Activated CD4-positive, alpha-beta T cell treated with anti-CD3 and anti-CD28 coated beads, Interleukin-2, Interleukin-4, amounts not matched to agents 100 ng/mL and 50 ng/mL, durations not matched to agents 16 hours and 8 hours (primary cell): ENCODE data around the gene GLI2.

Experiments used
- DNase-seq: peaks from one replicate; pipeline ENCODE4 v3.0.0-alpha.2; 2020; ENCODE audit warnings: low spot score

The GLI2 gene

DNA sequence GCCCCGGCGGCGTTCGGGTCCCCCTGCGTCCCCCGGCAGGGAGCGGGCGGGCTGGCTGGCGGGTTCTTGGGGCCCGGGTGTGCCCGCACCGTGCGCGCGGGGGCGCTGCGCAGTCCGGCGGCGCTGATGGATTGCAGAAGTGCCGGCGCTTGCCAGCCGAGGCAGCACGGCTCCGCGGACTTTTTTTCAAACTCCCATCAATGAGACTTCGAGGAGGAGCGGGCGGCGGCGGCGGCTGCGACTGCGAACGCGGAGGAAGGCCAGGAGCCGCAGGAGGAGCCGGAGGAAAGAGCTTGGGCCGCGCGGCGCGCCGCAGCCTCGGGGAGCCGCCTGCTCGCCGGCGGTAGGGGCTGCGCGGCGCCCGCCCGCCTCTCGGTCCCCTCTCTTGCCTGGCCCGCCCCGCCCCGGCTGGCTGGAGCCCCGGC is at the start of gene GLI2:
TSS of gene GLI2 (plus strand) at position 123 of the 425 bp plus-strand sequence. CDS start 61,453 bp downstream, outside the sequence.
- peak; percentile 65 for DNase-seq

DNA sequence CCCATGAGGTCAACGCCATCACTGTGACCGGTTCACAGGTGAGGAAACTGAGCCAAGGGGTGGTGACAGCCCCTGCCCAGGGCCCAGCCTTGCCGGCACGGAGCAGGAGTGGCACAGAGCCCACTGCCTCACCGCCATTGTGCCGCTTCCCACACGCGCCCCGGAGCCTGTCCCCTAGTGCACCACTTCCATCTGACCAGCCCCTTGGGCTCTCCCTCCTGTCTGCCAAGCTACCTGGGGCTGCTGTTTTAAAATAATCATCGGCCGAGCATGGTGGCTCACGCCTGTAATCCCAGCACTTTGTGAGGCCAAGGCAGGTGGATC is 49.7 kb upstream of the GLI2 start:
- DNase-seq, result no peak

DNA sequence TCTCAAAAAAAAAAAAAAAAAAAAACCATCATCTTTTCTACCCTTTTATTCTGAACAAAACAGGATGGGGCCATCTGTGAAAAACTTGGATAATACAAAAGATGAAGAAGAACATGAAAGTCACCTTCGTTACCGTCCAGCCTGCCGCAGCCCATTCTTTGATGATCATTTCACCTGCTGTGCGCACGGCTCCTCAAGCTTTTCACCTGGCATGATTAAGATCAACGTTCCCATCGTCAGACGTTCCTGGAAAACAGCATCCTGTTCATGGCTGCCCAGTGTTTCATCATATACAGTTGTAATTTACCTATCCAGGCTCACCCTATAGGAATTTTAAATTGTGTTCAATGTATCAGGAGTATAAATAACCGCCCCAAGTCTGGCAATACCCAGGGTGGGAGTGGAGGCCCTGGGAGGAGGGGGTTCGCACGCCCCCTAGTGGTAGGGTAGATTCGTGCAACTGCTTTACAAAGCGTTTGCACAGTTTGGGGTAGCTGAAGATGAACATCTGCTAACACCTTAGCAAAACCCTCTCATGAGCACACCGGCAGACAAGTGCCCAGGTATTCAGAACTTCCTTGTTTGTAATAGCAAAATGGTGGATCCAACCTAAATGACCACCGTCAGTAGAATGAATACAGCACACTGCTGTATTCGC is 49.0 kb upstream of the GLI2 start:
- DNase-seq, result peak; percentile 18

DNA sequence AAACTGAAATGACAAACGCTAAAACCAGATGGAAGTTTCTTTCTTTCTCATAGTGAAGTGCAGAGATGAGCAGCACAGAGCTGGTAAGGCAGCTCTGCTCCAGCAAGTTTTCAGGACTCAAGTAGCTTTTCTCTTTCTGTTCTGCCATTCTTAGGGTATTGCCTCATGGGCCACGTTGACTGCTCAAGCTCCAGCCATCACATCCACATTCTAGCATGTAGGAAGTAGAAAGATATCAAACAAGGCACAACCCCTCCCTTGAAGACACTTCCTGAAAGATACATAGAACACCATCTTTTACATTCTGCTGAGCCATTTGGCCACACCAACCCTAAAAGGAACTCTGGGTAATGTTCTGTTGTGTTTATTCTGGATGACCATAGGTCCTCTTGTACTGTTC is 48.5 kb upstream of the GLI2 start:
- DNase-seq, result no peak

DNA sequence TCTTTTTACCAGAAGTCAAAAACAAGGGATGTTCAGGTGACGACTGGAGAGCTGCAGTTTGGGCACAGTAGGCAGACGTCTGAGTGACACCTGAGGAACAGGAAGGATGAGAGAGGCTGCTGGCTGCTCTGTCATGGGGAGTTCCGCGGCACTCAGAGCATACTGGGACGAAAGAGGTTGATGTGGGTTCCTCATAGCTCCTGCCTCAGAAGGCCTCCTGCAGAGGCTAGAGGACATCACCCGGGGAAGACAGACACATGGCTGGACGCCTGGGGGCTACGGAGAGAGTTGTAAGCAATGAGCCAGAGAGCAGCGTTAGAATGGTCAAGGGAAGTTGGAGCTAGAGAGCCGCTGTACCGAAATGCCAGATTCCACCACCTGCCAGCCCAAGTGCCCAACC is 45.1 kb upstream of the GLI2 start:
- no peak for DNase-seq

DNA sequence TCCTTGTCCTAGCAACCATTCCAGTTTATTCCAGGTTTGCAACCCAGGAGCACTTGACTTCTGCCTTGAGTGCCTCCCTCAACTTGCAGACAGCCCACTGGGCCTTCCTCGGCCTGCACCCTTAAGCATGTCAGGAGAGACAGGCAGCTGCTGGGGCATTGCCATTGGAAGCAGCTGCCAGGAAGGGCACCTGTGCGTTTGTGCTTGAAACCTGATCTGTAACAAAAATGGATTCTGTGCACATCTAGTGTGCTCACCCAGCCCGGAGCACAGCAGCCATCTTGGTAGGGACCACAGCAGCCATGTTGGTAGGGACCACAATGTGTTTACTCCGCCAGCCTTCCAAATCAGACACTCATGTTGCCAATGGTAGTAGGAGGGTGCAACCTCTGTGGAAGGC is 44.3 kb upstream of the GLI2 start:
- no peak for DNase-seq

DNA sequence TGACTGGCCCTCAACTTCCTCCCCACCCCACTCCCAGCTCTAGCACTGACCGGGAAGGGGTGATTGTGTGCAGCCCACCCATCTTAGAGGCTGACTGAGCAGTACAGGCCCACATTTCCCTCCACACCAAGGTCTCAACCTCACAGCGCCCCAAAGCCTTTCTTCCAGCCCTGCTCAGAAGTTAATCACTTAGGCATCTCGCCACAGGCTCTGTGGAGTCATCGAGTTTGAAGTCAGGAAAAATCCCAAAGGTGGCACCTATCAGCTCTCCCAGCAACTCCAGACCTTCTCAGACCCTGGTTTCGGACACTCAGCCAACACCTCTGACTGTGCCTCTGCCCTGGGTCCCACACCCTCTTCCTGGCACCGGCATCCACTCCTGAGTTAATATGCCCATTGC is 43.0 kb upstream of the GLI2 start:
- no peak for DNase-seq

DNA sequence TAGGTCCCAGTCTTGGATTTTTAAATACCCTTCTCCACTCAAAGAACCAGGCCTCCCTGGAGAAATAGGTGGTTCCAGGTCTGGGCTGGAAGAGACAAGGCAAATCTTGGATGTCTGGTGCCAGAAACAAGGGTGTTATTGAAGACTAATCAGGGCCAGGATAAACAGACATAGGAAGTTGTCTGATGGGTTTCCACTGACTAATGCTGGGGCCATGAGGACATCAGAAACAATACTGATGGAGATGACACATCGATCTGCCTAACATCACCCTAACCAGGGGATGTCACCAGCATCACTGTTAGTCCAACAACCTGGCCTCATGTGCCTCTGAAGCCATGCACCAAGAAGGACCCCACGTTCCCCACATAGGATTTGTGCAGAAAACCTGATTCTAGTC is 42.5 kb upstream of the GLI2 start:
- no peak for DNase-seq

DNA sequence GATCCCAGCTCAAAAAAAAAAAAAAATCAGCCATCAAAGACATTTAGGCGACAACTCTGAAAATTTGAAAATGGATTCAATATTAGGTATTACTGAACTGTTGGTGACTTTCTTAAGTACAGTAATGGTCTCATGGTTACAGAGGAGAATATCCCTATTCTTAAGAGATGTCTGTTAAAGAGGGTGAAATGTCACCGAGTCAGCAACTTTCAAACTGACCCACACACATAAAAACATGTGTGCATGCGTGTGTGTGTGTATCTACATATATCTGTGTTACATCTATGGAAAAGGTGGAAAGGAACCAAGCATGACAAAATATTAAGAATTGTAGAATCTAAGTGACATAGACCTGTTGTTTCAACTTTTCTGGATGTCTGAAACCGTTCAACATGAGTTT is 41.6 kb upstream of the GLI2 start:
- DNase-seq, result no peak

DNA sequence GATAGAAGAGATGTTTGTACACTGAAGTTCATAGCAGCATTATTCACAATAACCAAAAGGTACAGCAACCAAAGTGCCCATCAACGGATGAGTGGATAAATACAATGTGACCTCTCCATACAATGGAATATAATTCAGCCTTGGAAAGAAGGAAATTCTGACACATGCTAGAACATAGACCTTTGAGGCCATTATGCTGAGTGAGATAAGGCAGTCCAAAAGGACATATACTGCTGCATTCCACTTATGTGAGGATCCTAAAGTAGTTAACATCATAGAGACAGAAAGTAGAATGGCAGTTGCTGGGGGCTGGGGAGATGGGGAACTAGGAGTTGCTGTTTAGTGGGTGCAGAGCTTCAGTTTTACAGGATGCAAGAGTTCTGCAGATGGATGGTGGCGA is 38.2 kb upstream of the GLI2 start:
- DNase-seq, result no peak

DNA sequence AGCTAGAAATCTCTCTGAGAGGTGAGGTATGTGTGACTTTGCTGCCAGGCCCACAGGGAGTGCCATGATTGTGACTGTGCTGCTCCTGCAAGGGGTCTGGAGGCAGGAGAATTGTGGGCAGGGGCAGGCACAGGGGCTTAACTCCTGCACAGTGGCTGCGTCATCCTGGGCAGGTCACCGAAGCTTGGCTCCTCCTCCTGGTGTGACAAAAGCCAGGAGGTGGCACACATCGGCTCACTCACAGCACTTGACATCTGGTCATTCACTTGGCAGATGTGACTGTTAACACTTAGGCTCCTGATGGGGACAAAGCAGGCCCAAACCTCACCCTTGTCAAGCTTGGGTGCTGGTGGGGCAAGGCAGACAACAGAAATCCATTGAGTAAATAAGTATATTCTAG is 36.4 kb upstream of the GLI2 start:
- DNase-seq, result no peak

DNA sequence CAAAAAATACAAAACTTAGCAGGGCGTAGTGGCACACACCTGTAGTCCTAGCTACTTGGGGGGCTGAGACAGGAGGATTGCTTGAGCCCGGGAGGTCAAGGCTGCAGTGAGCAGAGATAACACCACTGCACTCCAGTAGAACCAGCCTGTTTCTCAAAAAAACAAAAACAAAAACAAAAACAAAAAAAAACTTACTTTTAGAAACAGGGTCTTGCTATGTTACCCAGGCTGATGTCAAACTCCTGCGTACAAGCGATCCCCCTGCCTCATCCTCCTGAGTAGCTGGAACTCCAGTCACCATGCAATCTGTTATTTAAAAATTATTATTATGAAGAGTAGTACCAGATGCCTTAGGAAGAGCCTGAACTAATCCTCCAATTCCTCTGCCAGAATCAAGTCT is 35.0 kb upstream of the GLI2 start:
- DNase-seq, result no peak

DNA sequence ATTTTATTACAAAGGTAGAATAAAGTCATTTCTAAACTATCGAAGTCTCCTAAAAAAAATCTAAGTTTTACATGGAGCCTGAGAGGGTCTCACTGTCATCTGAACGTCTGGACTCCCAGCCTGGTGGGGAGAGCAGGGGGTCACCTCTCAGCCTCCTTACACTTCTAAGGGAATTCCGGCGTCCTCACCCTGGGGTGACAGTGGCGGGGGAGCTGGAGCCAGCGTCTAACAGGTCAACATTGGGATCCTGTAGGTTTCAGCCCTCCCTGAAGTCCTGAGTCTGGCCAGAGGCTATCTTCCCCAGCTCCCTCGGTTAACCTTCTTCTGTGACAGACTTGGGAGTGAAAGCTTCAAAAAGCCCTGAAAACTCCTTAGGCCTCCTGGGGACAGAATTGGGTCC is 34.6 kb upstream of the GLI2 start:
- no peak for DNase-seq

DNA sequence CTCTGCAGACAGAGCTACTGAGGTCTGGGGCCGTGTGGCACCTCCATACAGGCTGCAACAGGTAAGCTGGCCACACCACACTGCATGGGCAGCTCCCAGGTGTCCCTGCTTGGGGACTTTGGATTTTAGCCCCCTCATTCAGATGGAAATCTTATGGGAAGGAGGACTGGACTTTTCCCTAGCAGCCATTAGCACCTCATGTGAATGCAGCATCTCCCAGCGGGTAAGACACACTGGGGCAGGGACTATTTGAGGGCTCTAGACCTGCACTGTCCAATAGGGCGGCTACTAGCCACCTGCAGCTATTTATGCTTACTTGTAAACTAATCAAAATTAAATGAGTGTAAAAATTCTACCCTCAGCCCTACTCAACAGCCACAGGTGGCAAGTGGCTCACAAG is 34.2 kb upstream of the GLI2 start:
- DNase-seq, result no peak

DNA sequence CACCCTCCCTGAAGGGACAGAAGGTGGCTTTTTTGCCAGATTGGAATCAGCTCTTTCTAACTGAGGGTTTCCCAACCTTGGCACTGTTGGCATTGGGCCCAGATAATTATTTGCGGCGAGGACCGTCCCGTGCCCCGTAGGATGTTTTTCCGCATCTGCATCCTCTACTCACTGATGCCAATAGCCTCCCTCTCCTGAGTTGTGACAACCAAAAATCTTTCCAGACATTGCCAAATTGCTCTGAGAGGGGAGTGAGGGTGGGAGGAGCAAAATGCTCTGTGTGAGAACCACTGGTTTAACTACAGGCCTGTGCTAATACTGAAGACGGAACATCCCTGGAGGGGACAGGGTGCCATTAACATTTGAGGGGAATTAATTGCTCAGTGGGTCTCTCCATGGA is 33.6 kb upstream of the GLI2 start:
- DNase-seq, result no peak

DNA sequence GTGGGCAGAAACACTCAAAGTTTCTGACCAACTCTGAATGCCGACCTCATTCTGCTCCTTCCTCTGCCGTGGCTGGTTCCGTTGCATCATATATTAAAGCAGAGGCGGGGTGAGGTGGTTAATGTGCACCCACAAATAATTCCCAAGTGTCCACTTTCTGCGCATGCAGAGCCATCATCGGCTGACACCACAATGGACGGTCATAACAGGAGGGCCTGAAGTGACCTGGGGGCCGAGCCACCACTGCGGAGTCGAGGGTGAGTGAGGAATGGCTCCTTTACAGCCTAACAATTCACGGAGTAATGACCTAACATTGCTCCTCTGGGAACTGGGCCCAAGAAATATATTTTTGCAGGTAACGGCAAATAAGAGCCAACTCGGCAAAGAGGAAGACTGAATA is 32.9 kb upstream of the GLI2 start:
- no peak for DNase-seq

DNA sequence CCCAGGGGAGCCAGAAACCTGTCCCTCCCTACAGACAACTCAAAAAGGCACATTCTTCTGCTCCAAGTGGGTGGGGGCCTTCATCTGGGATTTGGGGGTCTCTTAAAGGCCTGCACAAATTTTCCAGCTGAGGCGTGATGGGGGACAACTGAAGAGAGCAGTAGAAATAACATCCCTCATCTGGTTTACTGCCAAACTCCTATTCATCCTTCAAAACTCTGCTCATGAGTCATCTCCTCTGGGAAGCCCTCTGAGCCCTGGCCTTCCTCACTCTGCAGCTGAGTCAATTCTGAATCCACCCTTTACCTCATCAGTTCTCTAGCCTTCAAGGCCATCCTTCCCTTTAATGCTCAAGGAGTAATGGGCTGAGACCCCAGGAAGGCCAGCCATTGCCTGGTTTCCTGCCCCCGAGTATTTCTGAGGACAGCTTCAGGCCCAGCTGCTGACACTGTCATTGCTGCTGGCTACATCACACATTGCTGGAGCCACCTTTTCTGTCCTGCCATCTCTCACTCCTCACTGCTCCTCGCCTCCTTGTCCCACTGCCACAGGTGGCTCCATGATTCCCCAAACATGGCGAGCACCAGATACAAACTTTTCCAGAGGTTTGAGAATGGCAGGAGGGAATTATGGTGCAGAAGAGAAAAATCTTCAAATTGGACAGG is 32.2 kb upstream of the GLI2 start:
- DNase-seq, result no peak

DNA sequence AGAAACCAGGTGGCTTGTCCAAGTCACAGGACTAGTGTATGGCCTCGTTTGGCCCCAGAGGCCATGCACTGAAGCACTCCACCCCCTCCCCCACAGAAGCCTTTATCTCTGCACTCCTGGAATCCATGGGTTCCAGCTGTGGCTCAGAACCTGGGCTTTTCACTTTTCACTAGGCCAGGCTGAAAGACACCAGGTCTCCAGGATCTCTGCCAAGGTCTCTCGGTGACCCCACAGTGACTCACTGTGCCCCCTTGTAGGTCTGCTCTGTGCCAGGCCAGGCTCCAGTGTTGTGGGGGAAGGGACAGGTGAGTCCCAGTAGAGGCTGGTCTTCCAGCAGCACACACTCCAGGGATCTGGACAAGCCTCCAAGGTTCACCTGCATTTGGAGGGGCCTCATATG is 31.0 kb upstream of the GLI2 start:
- no peak for DNase-seq

DNA sequence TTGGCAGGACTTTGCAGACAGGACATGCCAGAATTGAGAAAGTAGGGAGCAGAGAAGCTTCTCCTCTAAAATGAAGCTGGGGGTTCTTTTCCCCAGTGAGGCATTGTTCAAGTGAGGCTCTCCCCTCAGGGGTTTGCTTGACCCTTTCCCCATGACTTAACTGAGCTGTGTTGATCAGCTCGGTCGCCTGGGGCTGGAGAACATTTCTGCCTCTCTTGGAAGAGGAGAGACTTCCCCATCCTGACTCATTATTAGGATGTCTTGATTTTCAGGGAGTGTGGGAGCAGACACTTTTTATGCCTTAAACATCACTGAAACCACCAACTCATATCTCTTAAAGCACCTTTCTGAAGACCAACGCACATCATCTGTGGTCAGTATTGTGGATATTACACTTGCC is 27.9 kb upstream of the GLI2 start:
- no peak for DNase-seq

DNA sequence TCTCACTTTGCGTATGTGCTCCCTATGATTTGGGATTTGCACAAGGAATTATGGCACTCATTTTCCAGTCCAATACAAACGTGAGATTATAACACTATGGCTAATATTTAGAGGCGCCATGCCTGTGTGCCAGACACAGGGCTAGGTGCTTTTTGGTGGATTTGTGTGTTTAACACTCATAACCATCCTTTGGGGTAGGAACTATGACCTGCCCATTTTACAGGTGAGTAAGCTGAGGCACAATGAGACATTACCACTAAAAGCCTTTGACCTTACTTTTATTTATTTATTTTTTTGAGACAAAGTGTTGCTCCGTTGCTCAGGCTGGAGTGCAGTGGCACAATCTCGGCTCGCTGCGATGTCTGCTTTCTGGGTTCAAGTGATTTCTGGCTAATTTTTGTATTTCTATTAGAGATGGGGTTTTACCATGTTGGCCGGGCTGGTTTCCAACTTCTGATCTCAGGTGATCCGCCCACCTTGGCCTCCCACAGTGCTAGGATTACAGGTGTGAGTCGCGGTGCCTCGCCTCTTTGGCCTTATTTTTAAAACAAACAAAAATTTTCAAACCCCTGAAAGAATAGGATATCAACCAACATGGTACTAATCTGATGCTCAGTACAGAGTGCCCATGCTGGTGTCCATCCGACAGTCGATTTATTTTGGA is 26.6 kb upstream of the GLI2 start:
- no peak for DNase-seq

DNA sequence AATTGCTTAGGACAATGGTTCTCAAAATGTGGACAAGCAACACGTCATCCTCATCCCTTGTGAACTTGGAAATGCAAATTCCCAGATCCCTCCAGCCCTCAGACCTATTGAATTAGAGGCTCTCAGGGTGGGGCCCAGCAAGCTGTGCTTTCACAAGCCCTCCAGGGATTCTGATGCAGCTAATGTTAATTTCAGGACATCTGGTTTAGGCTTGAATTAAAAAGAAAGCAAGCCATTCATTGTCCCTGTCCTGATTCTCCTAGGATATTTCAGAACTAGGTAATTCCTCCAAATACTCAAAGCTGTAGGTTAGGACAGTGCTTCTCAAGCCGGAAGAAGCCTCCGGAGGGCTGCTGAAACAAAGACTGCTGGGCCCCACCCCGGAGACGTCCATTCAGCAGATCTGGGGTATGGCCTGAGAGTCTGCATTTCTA is 26.0 kb upstream of the GLI2 start:
- DNase-seq, result no peak

DNA sequence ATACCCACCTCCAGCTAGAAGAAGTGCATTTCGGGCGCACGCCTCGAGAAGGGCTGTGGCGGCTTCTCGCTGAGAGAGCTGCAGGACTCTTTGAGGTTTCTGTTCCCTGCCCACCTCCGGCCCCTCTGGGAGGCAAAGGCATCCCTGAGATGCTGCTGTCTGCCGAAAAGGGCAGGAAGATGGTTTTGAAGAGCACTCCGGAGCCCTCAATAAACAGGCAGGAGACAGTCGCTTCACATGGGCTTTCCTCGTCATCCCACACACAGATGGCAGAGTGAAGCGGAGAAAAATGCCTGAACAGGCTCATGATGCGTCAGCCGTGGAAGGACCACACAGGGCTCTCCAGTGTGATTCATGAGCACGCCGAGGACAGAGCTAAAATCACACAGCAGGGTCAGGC is 25.4 kb upstream of the GLI2 start:
- DNase-seq, result no peak

DNA sequence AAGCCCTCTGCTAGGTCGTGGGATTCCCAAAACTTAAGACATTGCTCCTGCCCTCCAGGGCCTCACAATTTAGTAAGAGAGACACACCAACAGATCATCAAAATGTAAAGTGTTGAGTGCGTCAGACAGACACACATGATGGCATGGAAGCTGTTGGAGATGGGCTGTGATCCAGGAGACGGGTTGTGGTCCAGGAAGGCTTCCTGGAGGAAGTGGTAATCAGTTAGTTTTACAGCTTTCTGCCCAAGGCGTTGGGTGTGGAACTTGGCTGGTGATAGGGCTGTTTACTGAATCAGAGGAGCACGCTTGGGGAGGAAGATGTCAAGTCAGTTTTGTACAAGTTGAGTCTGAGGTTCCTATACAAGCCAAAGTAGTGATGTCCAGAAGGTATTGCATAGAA is 24.0 kb upstream of the GLI2 start:
- no peak for DNase-seq

DNA sequence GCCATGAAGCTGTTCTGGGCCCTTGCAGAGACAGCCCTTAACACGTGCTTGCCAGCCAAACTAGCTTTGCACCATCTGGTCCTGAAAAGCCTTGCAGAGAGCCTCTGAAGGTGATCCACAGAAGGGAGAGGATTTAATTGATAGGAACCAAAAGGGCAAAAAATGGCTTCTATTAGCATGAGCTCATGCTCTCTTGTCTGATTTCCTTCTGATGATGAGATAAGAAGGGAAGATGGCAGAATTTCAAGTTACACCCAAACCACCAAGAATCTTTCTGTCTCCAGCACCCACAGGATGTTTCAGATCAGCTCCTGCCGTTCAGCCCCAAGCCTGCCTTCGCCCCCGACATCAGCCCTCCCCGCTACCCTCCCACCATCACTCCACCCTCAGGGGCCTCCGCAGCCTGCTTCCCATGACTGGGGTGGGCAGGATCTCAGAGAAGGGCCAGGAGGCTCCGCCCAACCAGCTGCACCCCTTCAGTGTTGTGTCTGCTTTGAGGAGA is 23.4 kb upstream of the GLI2 start:
- DNase-seq, result no peak
